HEK293 (cell line): ENCODE measurements around the gene CDPF1.
"Not testable (repeated sequence)": the region's sequence is repeated elsewhere in the genome, so short reads cannot be mapped to it uniquely, and the experiment has no call there.

Experiments used
- CTCF ChIA-PET: fragments of 350-600 bp; formaldehyde crosslinking; extraction: SDS; loops from one replicate; lab custom pipeline; 2021; ENCODE audit warnings: antibody characterized with exemption; lab: Yijun Ruan, JAX
- POLR2A ChIA-PET: fragments of 300-600 bp; formaldehyde crosslinking; extraction: SDS; loops from one replicate; lab custom pipeline; 2020; ENCODE audit warnings: antibody characterized with exemption, inconsistent platforms; lab: Yijun Ruan, JAX
- H3K27ac ChIP-seq: fragments of 200-500 bp; sonication (Bioruptor generic); 2 replicates; pipeline ENCODE4 v1.5.1; 2014; ENCODE audit warnings: low read depth, low read length, control low read depth, inconsistent platforms; ENCODE audit errors: extremely low read depth
- H3K36me3 ChIP-seq, 2 experiments: fragments of 200-500 bp in 1 of 2; sonication (Bioruptor generic) in 1 of 2; 1 replicate in 1 of 2; 2 replicates in 1 of 2; pipeline ENCODE4 v1.5.1; 2014 to 2017; ENCODE audit warnings: inconsistent platforms in 2 of 2, low read length in 2 of 2; ENCODE audit not compliant: control insufficient read depth in 2 of 2, insufficient read depth in 1 of 2
- H3K4me1 ChIP-seq: fragments of 200-500 bp; sonication (Bioruptor generic); 2 replicates; pipeline ENCODE4 v1.5.1; 2014; ENCODE audit warnings: mild to moderate bottlenecking, low read length, inconsistent platforms; ENCODE audit not compliant: control insufficient read depth, insufficient read depth
- H3K4me3 ChIP-seq: 2 replicates; pipeline ENCODE4 v1.5.1; 2011; ENCODE audit warnings: low read depth, mild to moderate bottlenecking, control low read depth, low read length, moderate library complexity
- H3K9me3 ChIP-seq: fragments of 200-500 bp; sonication (Bioruptor generic); 2 replicates; pipeline ENCODE4 v1.5.1; 2014; ENCODE audit warnings: low read depth, low read length, inconsistent platforms; ENCODE audit not compliant: control insufficient read depth, insufficient read depth
- BCL11A ChIP-seq: fragments of 450-650 bp; formaldehyde crosslinking; IDR thresholded peaks from 2 replicates; pipeline ENCODE4 v1.5.1; 2016; ENCODE audit warnings: low read depth, missing biosample characterization, missing genetic modification characterization
- GLI4 ChIP-seq: fragments of 450-650 bp; formaldehyde crosslinking; IDR thresholded peaks from 2 replicates; pipeline ENCODE4 v1.5.1; 2016; ENCODE audit warnings: missing biosample characterization, missing genetic modification characterization
- KLF7 ChIP-seq: fragments of 450-650 bp; formaldehyde crosslinking; IDR thresholded peaks from 2 replicates; pipeline ENCODE4 v1.5.1; 2016; ENCODE audit warnings: missing biosample characterization, missing genetic modification characterization, borderline replicate concordance
- PRDM1 ChIP-seq: fragments of 450-650 bp; formaldehyde crosslinking; IDR thresholded peaks from 2 replicates; pipeline ENCODE4; 2016; ENCODE audit warnings: missing biosample characterization, missing genetic modification characterization
- REPIN1 ChIP-seq: fragments of 450-650 bp; formaldehyde crosslinking; IDR thresholded peaks from 2 replicates; pipeline ENCODE4 v1.5.1; 2017; ENCODE audit warnings: missing biosample characterization, missing genetic modification characterization, low read depth
- SCRT2 ChIP-seq: fragments of 450-650 bp; formaldehyde crosslinking; IDR thresholded peaks from 2 replicates; pipeline ENCODE4 v1.5.1; 2016; ENCODE audit warnings: missing biosample characterization, missing genetic modification characterization
- ZNF248 ChIP-seq: fragments of 450-650 bp; formaldehyde crosslinking; IDR thresholded peaks from 2 replicates; pipeline ENCODE4 v1.5.1; 2017; ENCODE audit warnings: missing biosample characterization, missing genetic modification characterization
- ZNF266 ChIP-seq: fragments of 450-650 bp; formaldehyde crosslinking; IDR thresholded peaks from 2 replicates; pipeline ENCODE4 v1.5.1; 2016; ENCODE audit warnings: missing biosample characterization, missing genetic modification characterization, low read depth
- ZNF274 ChIP-seq, 2 experiments: fragments of 200-500 bp in 1 of 2; fragments of 450-650 bp in 1 of 2; sonication (Bioruptor generic) in 1 of 2; formaldehyde crosslinking in 1 of 2; IDR thresholded peaks; 2 replicates each; pipeline versions ENCODE4 v1.5.1 to v1.6.1; 2014 to 2016; ENCODE audit warnings: borderline replicate concordance in 1 of 2, inconsistent platforms in 1 of 2, low read length in 1 of 2, missing biosample characterization in 1 of 2, missing genetic modification characterization in 1 of 2
- ZNF311 ChIP-seq: fragments of 450-650 bp; formaldehyde crosslinking; IDR thresholded peaks from 2 replicates; pipeline ENCODE4 v1.5.1; 2017; ENCODE audit warnings: missing biosample characterization, missing genetic modification characterization, borderline replicate concordance
- ZNF404 ChIP-seq: fragments of 450-650 bp; formaldehyde crosslinking; IDR thresholded peaks from 2 replicates; pipeline ENCODE4 v1.5.1; 2017; ENCODE audit warnings: missing biosample characterization, missing genetic modification characterization
- ZNF510 ChIP-seq: fragments of 450-650 bp; formaldehyde crosslinking; IDR thresholded peaks from 2 replicates; pipeline ENCODE4 v1.5.1; 2018; ENCODE audit warnings: mild to moderate bottlenecking, missing genetic modification characterization, missing biosample characterization; ENCODE audit not compliant: insufficient replicate concordance
- ZNF600 ChIP-seq: fragments of 450-650 bp; formaldehyde crosslinking; IDR thresholded peaks from 2 replicates; pipeline ENCODE4 v1.5.1; 2016; ENCODE audit warnings: missing biosample characterization, missing genetic modification characterization
- ZNF792 ChIP-seq: fragments of 450-650 bp; formaldehyde crosslinking; IDR thresholded peaks from 2 replicates; pipeline ENCODE4 v1.5.1; 2016; ENCODE audit warnings: missing biosample characterization, missing genetic modification characterization
- ZNF843 ChIP-seq: fragments of 450-650 bp; formaldehyde crosslinking; IDR thresholded peaks from 2 replicates; pipeline ENCODE4 v1.5.1; 2016; ENCODE audit warnings: missing biosample characterization, missing genetic modification characterization
- TF ChIP-seq, protein P1 (sequence below): fragments of 450-650 bp; formaldehyde crosslinking; IDR thresholded peaks from 2 replicates; pipeline ENCODE4 v1.5.1; 2016; ENCODE audit warnings: missing biosample characterization, missing genetic modification characterization
- TF ChIP-seq, protein P2 (sequence below): fragments of 450-650 bp; formaldehyde crosslinking; conservative IDR thresholded peaks from 2 replicates; pipeline ENCODE4 v1.5.1; 2016; ENCODE audit warnings: low read depth, missing biosample characterization, missing genetic modification characterization
- TF ChIP-seq, protein P3 (sequence below): fragments of 450-650 bp; formaldehyde crosslinking; IDR thresholded peaks from 2 replicates; pipeline ENCODE4 v1.5.1; 2016; ENCODE audit warnings: missing biosample characterization, missing genetic modification characterization

CDPF1 gene

DNA sequence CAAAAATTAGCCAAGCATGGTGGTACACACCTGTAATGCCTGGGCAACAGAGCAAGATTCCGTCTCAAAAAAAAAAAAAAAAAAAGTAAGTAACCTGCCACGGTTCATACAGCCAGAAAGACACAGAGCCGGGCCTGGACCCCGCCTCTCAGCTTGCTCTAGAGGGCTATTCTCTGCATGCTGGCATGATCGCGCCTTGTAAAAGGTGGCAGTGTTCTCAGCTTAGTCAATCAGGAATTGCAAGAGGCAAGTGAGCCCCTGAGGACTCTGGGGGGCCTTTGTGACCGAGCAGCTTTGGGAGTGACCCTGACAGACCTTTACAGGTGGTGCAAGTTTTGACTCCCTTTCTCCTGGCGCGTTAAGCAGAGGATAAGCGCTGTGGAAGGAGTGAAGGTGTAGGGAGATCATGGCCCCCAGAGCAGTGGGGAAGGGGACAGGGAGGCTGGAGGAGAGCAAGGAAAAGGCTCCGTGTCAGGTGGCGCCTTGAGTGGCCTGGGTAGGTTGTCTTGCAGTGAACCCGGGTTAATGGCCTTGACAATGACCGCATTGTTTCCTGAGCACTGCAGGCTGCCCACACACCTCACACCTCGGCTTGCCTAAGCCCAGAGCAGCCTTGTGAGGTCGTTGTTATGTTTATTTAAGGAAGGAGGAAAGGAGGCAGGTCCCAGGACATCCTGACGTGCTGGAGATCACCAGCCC is 48.9 kb downstream of the CDPF1 start:
- CTCF ChIA-PET: interaction anchor here (0.6 kb wide), 1 partner anchor 420 kb away, joined by 6 read pairs; no protein-coding TSS in a partner anchor
- Histone ChIP-seq H3K4me1 (no peaks in the 10 kb centered on the region), H3K36me3 (peaks cover 8 to 24% of the 10 kb centered on the region in 2 experiments; a peak in 2 of 3 replicates), H3K4me3 (no peak overlapping the region), H3K27ac (no peak overlapping the region), H3K9me3 (no peaks in the 10 kb centered on the region; the same call in 1 of the 2 replicates)
- POLR2A ChIA-PET: interaction anchor here (0.7 kb wide), 1 partner anchor 49 kb away, joined by 3 read pairs; no protein-coding TSS in a partner anchor
- no peak for TF ChIP-seq KLF7 (tag by site-specific recombination)
- TF ChIP-seq, protein P1, sequence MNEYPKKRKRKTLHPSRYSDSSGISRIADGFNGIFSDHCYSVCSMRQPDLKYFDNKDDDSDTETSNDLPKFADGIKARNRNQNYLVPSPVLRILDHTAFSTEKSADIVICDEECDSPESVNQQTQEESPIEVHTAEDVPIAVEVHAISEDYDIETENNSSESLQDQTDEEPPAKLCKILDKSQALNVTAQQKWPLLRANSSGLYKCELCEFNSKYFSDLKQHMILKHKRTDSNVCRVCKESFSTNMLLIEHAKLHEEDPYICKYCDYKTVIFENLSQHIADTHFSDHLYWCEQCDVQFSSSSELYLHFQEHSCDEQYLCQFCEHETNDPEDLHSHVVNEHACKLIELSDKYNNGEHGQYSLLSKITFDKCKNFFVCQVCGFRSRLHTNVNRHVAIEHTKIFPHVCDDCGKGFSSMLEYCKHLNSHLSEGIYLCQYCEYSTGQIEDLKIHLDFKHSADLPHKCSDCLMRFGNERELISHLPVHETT (tag by site-specific recombination): no peak
- TF ChIP-seq ZNF792 (tag by site-specific recombination): no peak

DNA sequence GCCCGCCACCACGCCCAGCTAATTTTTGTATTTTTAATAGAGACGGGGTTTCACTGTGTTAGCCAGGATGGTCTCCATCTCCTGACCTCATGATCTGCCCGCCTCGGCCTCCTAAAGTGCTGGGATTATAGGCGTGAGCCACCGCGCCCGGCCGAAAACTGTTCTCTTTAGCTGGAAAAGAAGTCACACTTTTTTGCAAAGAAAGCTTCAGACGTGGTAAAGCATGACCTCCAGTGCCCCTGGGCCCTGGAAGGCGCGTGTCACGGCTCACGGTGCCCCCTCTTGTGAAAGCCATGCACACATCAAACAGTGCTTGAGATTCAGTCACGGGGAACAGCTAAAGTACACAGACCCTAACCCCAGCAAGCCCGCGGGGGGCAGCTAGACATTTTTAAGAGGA is 51.3 kb downstream of the CDPF1 start:
- H3K4me1 ChIP-seq, POLR2A ChIA-PET, H3K9me3 ChIP-seq, H3K27ac ChIP-seq, H3K4me3 ChIP-seq: not testable (repeated sequence)
- H3K36me3 ChIP-seq: peaks cover 8 to 17% of the 10 kb centered on the region in 2 experiments; a peak in 2 of 3 replicates
- CTCF ChIA-PET: interaction anchor here (0.6 kb wide), 1 partner anchor 548 kb away, joined by 3 read pairs; no protein-coding TSS in a partner anchor

DNA sequence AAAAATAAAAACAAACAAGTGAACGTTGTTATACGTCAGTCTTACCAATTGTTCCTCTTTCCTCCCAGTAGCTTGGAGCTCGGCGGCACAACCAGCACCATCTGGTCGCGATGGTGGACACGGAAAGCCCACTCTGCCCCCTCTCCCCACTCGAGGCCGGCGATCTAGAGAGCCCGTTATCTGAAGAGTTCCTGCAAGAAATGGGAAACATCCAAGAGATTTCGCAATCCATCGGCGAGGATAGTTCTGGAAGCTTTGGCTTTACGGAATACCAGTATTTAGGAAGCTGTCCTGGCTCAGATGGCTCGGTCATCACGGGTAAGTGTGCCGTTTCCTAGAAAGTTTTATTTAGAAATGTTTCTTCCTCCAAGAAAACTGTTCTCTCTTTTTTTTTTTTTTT is 51.8 kb downstream of the CDPF1 start:
- Histone ChIP-seq H3K4me1 (no peaks in the 10 kb centered on the region), H3K36me3 (peaks cover 8 to 13% of the 10 kb centered on the region in 2 experiments; a peak in 2 of 3 replicates), H3K9me3 (no peaks in the 10 kb centered on the region), H3K27ac (no peak overlapping the region)
- ChIA-PET CTCF (interaction anchor here (0.6 kb wide), 1 partner anchor 372 kb away, joined by 3 read pairs; no protein-coding TSS in a partner anchor), POLR2A (no interaction called here)
- TF ChIP-seq ZNF274 (IDR thresholded peaks at IDR 0.05; ENCODE audit: low read length): no peak
- no peak for TF ChIP-seq ZNF274 (tag by site-specific recombination; IDR thresholded peaks at IDR 0.05; ENCODE audit: borderline replicate concordance)
- TF ChIP-seq ZNF248 (tag by site-specific recombination): no peak
- TF ChIP-seq SCRT2 (tag by site-specific recombination): no peak
- no peak for TF ChIP-seq ZNF510 (tag by site-specific recombination)
- TF ChIP-seq BCL11A (tag by site-specific recombination): no peak
- TF ChIP-seq, protein P2, sequence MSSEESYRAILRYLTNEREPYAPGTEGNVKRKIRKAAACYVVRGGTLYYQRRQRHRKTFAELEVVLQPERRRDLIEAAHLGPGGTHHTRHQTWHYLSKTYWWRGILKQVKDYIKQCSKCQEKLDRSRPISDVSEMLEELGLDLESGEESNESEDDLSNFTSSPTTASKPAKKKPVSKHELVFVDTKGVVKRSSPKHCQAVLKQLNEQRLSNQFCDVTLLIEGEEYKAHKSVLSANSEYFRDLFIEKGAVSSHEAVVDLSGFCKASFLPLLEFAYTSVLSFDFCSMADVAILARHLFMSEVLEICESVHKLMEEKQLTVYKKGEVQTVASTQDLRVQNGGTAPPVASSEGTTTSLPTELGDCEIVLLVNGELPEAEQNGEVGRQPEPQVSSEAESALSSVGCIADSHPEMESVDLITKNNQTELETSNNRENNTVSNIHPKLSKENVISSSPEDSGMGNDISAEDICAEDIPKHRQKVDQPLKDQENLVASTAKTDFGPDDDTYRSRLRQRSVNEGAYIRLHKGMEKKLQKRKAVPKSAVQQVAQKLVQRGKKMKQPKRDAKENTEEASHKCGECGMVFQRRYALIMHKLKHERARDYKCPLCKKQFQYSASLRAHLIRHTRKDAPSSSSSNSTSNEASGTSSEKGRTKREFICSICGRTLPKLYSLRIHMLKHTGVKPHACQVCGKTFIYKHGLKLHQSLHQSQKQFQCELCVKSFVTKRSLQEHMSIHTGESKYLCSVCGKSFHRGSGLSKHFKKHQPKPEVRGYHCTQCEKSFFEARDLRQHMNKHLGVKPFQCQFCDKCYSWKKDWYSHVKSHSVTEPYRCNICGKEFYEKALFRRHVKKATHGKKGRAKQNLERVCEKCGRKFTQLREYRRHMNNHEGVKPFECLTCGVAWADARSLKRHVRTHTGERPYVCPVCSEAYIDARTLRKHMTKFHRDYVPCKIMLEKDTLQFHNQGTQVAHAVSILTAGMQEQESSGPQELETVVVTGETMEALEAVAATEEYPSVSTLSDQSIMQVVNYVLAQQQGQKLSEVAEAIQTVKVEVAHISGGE: no peak
- TF ChIP-seq KLF7 (tag by site-specific recombination): no peak
- TF ChIP-seq REPIN1 (tag by site-specific recombination): no peak
- TF ChIP-seq, all 188 proteins: peak for 0
- H3K4me3 ChIP-seq: no peak overlapping the region

DNA sequence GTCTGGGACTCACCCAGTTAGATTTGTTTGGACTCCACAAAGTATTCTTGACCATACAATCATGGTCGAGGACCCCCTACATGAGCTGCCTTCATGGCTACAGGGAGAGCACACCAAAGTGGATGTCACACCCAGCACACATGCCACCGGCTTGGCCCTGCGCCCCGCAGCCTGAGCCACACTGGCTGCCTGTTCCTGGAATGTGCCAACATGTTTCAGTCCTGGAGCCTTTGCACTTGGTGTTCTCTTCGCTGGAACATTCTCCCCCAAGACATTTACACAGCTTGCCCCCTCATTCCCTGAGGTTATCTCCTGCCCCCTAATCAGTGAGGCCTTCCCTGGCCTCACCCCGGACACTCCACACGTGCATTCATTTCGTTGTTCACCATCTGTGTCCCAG is 53.8 kb downstream of the CDPF1 start:
- ChIA-PET POLR2A (no interaction called here), CTCF (no interaction called here)
- Histone ChIP-seq H3K9me3 (no peaks in the 10 kb centered on the region), H3K4me1 (no peaks in the 10 kb centered on the region), H3K36me3 (peaks cover 8 to 12% of the 10 kb centered on the region in 2 experiments; a peak in 2 of 3 replicates), H3K4me3 (no peak overlapping the region), H3K27ac (no peak overlapping the region)
- TF ChIP-seq, protein P3, sequence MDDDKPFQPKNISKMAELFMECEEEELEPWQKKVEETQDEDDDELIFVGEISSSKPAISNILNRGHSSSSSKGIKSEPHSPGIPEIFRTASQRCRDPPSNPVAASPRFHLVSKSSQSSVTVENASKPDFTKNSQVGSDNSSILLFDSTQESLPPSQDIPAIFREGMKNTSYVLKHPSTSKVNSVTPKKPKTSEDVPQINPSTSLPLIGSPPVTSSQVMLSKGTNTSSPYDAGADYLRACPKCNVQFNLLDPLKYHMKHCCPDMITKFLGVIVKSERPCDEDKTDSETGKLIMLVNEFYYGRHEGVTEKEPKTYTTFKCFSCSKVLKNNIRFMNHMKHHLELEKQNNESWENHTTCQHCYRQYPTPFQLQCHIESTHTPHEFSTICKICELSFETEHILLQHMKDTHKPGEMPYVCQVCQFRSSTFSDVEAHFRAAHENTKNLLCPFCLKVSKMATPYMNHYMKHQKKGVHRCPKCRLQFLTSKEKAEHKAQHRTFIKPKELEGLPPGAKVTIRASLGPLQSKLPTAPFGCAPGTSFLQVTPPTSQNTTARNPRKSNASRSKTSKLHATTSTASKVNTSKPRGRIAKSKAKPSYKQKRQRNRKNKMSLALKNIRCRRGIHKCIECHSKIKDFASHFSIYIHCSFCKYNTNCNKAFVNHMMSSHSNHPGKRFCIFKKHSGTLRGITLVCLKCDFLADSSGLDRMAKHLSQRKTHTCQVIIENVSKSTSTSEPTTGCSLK (tag by site-specific recombination): no peak
- TF ChIP-seq KLF7 (tag by site-specific recombination) (no peak), ZNF600 (no peak), ZNF311 (tag by site-specific recombination) (no peak), ZNF843 (tag by site-specific recombination) (no peak), PRDM1 (tag by site-specific recombination) (no peak), ZNF266 (tag by site-specific recombination) (no peak), GLI4 (tag by site-specific recombination) (no peak), ZNF404 (tag by site-specific recombination) (no peak)
